Pancreas (tissue), 10 donors: Measurements from ENCODE around the gene TEF. TPM values are rescaled to one million over a fixed set of nuclear protein-coding genes. Genes with fewer than 3 reads are reported as not detected.
A peak's percentile ranks its signal among the peaks of the same experiment; 100 is the strongest.

ENCODE experiments used
- ATAC-seq, 4 donors: fragments of 200-7000 bp; cut with Tn5 transposase; one replicate each; pipeline versions ENCODE4 v1.8.0 to v1.9.1; 2020; ENCODE audit warnings: mild to moderate bottlenecking in 4 of 4, moderate library complexity in 4 of 4
- DNase-seq, 6 donors: peaks; one replicate each; pipeline ENCODE4 v3.0.0-alpha.2; 2020
- FAIRE-seq: peaks from 2 replicates; lab custom pipeline; 2012; peaks lifted over from hg19 to GRCh38; lab: Jason Lieb, UNC
- H3K27ac ChIP-seq, 4 donors: fragments of 200-600 bp; sonication (generic); 1 replicate in 3 of 4; 2 replicates in 1 of 4; pipeline versions ENCODE4 v1.5.0 to v1.8.0; 2020
- H3K27me3 ChIP-seq, 4 donors: fragments of 200-600 bp; one replicate each; pipeline ENCODE4 v1.8.0; 2021
- H3K36me3 ChIP-seq, 3 donors: fragments of 200-600 bp; sonication (generic) in 1 of 3; one replicate each; pipeline versions ENCODE4 v1.5.0 to v1.8.0; 2020 to 2021
- H3K4me1 ChIP-seq, 3 donors: fragments of 200-600 bp; one replicate each; pipeline ENCODE4 v1.8.0; 2021
- H3K4me3 ChIP-seq, 4 donors: fragments of 200-600 bp; sonication (generic) in 2 of 4; one replicate each; pipeline versions ENCODE4 v1.5.0 to v1.8.0; 2020 to 2021
- H3K9me3 ChIP-seq, 4 donors: fragments of 200-600 bp; one replicate each; pipeline ENCODE4 v1.8.0; 2021
- WGBS, 2 donors: extraction: QIAGEN DNeasy Blood & Tissue Kit; methylation state at CpG; one replicate each; pipeline ENCODE4 v1.1.7; 2013; 5-methylcytosine and 5-hydroxymethylcytosine counted together
- intact Hi-C, 3 donors: fragments of 100-400 bp; cut with DNase I; formaldehyde crosslinking; loops; one replicate each; pipeline versions ENCODE4 v1.11.1 to v1.14.2; 2022
- polyA plus RNA-seq, 2 donors: library from polyadenylated mRNA; stranded (reverse); fragments of 200-250 nt; gene quantifications; one replicate each; pipeline ENCODE4 v1.2.3, GENCODE V29; 2013
- total RNA-seq, 6 donors: library from RNA; stranded (reverse); fragmentation: NEBNext Ultra II Directional in 4 of 6; extraction: Animal tissue kit (Norgen Biotek cat#: 25700) in 4 of 6; gene quantifications; one replicate each; pipeline versions ENCODE4 v1.2.1 to v1.2.4, GENCODE V29; 2021 to 2023
- TF ChIP-seq, protein P1 (sequence below), 4 donors: fragments of 200-600 bp; sonication (generic) in 3 of 4; IDR thresholded peaks; one replicate each; pipeline versions ENCODE4 v1.5.0 to v1.8.0; 2021; ENCODE audit warnings: antibody characterized with exemption in 4 of 4
- donor health status: healthy with polysubstance abuse.
- donor health status: DM: no; HTN: no; CAD: no; lungs with moderate emphysema.
- donor health status: DM: no; HTN: no; CAD: no.
- donor health status: control.
- donor health status: control.
- donor health status: Bipolar disorder and iron deficiency.
- donor health status: DM: yes; HTN: yes; CAD: no.
- donor health status: DM: no; HTN: no; CAD: no.
- donor health status: DM: no; HTN: no; CAD: no.
- donor health status: DM: yes; HTN: yes; CAD: no.

The TEF gene
- total and polyA plus RNA-seq, 8 donors: 8.3 to 19.6 (median 17.6) TPM

DNA sequence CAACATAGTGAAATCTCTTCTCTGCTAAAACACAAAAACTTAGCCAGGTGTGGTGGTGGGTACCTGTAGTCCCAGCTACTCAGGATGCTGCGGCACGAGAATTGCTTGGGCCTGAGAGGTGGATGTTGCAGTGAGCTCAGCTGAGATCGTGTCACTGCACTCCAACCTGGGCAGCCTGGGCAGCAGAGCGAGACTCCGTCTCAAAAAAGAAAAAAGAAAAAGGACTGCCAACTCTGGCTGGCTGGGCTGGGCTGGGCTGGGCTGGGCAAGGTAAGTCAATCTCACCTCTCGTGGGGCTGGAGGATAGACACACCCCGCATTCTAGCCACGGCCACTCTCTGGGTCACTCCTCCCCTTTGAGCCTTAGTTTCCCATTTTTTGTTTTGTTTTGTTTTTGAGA is 26.9 kb downstream of the TEF start:
- H3K27ac ChIP-seq: no peak overlapping the region
- intact Hi-C loops: loop anchor here in 2 of 3 donors (5.0 to 10.0 kb wide), 2 partner anchors 39 to 116 kb away; partner anchors contain the start of gene TOB2 (in 1 of the 2)
- DNase-seq (no peak), FAIRE-seq (no peak), ATAC-seq (no peak)
- TF ChIP-seq, protein P1, sequence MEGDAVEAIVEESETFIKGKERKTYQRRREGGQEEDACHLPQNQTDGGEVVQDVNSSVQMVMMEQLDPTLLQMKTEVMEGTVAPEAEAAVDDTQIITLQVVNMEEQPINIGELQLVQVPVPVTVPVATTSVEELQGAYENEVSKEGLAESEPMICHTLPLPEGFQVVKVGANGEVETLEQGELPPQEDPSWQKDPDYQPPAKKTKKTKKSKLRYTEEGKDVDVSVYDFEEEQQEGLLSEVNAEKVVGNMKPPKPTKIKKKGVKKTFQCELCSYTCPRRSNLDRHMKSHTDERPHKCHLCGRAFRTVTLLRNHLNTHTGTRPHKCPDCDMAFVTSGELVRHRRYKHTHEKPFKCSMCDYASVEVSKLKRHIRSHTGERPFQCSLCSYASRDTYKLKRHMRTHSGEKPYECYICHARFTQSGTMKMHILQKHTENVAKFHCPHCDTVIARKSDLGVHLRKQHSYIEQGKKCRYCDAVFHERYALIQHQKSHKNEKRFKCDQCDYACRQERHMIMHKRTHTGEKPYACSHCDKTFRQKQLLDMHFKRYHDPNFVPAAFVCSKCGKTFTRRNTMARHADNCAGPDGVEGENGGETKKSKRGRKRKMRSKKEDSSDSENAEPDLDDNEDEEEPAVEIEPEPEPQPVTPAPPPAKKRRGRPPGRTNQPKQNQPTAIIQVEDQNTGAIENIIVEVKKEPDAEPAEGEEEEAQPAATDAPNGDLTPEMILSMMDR (IDR thresholded peaks at IDR 0.05): no peak
- H3K9me3 ChIP-seq: no peaks in the 10 kb centered on the region
- no peaks in the 10 kb centered on the region for H3K27me3 ChIP-seq
- 89 to 93% methylated on average over 8 of the region's 8 CpGs for WGBS, 2 donors
- no peaks in the 10 kb centered on the region for H3K36me3 ChIP-seq
- H3K4me1 ChIP-seq: peaks cover 9 to 15% (median 10%) of the 10 kb centered on the region in 3 donors
- H3K4me3 ChIP-seq: no peak overlapping the region

DNA sequence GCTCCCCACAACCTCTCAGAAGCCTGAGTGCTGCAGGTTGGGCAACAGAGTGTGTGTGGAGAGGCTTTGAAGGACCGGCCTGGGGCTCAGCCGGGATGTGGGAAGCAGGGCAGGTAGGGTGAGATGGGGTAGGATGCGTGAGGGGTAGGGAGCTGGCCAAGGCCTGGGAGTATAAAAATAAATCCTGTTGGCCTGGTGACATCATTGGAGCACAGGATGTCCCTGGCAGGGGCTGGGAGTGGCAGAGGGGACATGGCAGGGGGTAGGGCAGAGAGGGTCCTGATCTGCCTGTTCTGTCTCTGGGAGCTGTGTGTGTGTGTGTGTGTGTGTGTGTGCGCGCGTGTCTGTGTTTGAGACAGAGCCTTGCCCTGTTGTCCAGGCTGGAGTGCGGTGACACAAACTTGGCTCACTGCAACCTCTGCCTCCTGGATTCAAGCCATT is 28.6 kb downstream of the TEF start:
- no peak for FAIRE-seq
- 15 to 21% methylated on average over 7 of the region's 7 CpGs for WGBS, 2 donors
- Histone ChIP-seq H3K36me3 (no peaks in the 10 kb centered on the region), H3K9me3 (no peaks in the 10 kb centered on the region), H3K4me3 (no peak overlapping the region), H3K27me3 (no peaks in the 10 kb centered on the region), H3K27ac (peak overlapping the region; percentile 37 to 70 (median 50)), H3K4me1 (peaks cover 19 to 24% (median 20%) of the 10 kb centered on the region in 3 donors)
- peak in 3 of 4 donors; percentile 5 to 39 (median 38) for ATAC-seq
- TF ChIP-seq, protein P1 (IDR thresholded peaks at IDR 0.05): no peak
- intact Hi-C loops: no loop called here
- DNase-seq: peak in 4 of 6 donors; percentile 51 to 77 (median 59)

DNA sequence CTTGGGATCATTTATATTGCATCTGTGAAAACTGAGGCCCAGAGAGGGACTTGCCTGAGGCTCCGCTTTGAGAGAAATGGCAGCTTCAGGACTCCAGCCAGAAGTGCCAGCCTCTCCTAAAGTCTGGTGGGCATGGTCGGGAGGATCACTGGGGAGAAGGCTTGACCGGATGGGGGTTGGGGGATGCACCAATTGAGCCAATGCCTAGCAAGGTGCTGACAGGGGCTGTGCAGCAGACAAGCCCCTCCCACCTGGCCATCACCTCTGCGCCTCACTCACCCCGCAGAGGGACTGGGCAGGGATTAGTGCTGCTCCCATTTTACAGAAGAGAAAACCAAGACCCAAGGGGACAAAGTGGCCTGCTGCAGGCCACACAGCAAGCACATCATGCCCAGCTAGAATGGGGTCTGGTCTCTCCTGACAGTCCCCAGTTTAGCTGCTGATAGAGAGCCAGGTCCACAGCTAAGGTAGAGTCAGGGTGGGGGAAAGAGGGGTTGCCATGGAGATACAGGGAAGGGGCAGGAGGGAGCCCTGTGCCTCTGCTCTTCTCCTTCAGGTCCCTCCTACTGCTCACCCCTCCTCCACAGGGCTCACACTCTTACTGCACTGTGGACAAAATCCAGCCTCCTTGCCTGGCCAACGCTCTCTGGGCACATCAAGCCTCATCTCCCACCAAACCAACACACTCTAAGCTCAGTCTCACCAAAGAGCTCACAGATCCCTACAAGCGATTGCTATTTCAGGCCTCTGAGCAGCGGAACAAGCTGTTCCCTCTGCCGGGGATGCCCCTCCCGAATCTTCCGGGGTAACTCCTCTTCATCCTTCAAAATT is 29.5 kb downstream of the TEF start:
- Histone ChIP-seq H3K27ac (peak overlapping the region; percentile 37 to 70 (median 50)), H3K4me3 (no peak overlapping the region), H3K9me3 (no peaks in the 10 kb centered on the region), H3K36me3 (no peaks in the 10 kb centered on the region), H3K4me1 (peaks cover 24 to 29% (median 24%) of the 10 kb centered on the region in 3 donors), H3K27me3 (no peaks in the 10 kb centered on the region)
- DNase-seq (no peak), FAIRE-seq (no peak), ATAC-seq (no peak)
- intact Hi-C loops: no loop called here
- TF ChIP-seq, protein P1 (IDR thresholded peaks at IDR 0.05): no peak
- WGBS, 2 donors: 89 to 90% methylated on average over 11 of the region's 11 CpGs

DNA sequence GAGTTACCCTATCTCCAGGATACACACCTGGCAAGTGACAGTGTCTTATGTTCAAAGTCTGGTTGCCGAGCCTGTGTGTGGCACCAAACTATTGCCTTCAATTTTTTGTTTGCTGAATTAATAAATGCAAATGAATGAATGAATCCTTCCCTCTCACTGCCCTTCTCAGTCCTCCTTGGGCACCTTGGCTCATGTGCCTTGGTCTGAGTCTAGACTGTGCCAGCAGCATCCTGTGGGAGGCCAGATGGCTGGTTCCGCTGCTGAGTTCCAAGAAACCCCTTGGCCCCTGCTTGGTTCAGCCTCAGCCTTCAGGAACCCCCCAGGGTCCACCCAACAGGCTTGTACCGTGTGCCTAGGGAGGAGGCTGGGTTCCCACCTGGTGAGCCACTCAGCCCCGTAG is 33.8 kb downstream of the TEF start:
- no peak overlapping the region for H3K4me3 ChIP-seq
- no peaks in the 10 kb centered on the region for H3K9me3 ChIP-seq
- FAIRE-seq: no peak
- no peaks in the 10 kb centered on the region for H3K36me3 ChIP-seq
- no peak for ATAC-seq
- WGBS, 2 donors: 83 to 84% methylated on average over 4 of the region's 4 CpGs
- peak overlapping the region; percentile 90 to 99 (median 96) for H3K27ac ChIP-seq
- intact Hi-C loops: no loop called here
- no peak for DNase-seq
- TF ChIP-seq, protein P1 (IDR thresholded peaks at IDR 0.05): no peak
- H3K27me3 ChIP-seq: no peaks in the 10 kb centered on the region
- peaks cover 37 to 49% (median 40%) of the 10 kb centered on the region in 3 donors for H3K4me1 ChIP-seq
